HPDE6-E6E7 (cell line): Measurements from ENCODE around the gene DRICH1.
"Not testable (repeated sequence)": the region's sequence is repeated elsewhere in the genome, so short reads cannot be mapped to it uniquely, and the experiment has no call there.

ENCODE experiments used
- DNase-seq: peaks from one replicate; pipeline ENCODE4 v3.0.0; 2011; ENCODE audit warnings: missing footprints; ENCODE audit errors: extremely low spot score

Gene DRICH1

DNA sequence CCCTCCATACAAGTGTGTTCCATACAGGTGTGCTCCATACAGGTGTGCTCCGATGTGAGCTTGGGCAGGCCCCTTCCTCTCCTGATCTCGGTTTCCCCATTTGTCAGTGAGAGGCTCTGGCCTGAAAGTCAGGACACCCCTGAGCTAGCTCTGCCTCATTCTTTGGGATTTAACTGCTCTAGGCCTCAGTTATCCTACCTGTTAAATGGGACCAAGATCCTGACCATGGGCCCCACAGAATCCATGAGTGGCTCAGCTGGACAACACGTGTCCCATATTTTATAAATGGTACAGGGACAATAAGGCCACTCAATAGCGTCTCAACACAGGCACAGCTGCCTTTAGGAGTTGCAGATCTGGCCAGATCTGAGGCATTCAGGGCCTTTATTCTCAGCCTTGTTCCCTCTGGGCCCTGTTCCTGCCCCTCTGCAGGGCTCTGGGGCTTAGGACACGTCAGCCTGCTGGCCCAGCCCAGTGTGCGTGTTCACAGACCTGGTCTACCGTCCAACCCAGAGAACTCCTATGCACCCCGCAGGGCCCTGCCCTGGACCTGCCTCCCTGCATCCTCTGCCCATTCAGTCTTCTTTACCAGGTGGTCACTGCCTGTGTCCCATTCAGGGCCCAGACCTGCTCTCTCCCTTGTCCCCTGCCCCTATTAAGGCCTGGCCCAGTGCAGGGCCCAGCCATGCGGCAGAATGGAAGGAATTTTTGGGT lies 33.2 kb downstream of the DRICH1 start:
- DNase-seq, result no peak

DNA sequence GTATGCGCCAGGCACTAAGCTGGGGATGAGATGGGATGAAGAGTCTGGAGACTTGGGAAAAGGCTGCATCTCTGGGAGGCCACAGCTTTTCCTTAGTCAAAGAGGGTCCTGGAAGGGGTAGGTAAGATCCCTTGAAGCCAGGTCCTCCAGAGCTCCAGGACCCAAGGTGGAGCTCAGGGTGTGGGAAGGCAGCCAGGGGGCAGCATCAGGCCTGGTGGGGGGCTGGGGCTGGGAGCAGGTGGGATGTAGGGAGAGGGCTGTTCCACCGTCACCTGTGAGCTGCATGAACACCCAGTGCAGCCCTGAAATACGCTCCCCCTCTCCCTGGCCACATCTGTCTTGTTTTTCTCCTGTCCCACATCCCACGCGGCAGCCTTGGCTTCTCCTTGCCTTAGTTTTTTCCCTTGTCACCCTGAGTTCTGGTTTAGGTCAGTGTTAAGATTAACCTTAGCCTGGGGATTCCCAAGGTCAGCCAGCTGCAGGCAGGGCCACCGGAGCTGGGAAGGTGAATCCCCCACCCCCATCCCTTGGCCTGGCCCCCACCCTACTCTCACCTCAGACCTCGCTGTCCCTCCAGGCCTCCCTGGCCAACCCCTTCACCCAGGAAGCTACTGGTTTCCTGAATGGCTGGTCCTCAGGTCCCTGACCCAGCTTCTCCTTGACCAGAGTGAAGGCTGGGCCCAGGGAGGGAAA lies 34.4 kb downstream of the DRICH1 start:
- not testable (repeated sequence) for DNase-seq

DNA sequence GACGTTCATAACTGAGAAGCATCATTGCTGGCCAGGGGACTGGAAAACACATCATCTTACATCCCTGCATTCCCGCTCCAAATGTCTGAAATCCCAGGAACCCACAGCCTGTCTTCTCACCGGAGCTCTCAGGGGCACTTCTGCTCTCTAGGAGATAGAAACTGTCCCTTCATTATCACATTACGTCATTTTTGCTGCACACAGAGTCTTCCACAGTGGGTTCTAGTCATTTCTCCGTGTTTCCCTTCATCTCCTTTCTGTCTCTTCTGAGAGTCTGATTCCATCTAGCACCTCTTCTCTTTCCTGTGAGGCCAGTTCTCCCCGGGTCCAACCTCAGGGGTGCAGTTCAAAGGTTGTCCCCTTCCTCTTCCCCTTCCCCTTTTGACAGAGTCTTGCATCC lies 36.2 kb downstream of the DRICH1 start:
- not testable (repeated sequence) for DNase-seq

DNA sequence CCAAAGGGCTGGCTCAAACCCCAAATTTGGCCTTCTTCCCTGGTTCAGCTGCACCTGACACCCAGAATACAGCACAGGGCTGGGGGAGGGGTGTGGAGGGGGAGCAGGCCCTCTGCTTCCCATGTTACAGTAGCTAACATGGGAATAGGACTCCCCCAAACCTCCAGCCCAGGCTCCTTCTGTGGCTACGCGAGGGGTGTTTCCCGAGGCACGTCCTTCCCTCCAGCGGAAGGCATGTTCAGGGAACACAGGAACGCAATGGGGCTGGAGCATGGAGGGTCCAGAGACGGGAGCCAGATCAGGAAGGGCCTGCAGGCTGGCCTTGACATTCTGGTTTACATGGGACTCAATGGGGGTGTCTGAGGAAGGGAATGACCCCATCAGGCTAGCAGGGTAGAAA lies 40.3 kb downstream of the DRICH1 start:
- DNase-seq, result no peak

DNA sequence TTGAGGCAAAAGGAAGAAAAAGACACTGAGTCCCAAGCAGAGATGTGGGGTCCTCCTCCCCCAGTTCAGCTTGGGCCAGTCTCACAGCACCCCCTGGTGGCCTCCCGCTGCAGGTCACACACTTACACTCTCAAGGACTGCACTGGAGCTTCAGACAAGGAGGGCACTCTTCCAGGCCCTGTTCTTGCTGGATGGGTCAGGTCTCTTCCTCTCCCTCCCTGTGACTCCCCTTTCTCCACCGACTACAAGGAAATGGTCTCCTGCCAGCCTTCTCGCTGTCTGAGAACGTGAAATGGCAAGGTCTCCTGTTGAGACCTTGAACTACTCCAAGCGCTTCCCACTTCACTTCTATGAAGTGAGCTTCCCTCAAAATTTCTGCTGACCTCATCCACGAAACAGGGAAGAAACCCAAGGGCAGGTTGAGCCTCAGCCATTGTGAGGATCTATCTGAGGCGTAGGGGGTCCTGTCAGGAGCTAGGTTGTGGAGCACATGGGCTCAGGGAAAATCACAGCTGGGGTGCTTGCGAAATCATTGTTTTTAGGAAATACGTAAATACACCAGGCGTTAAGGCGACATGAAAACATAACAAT lies 40.8 kb downstream of the DRICH1 start:
- no peak for DNase-seq

DNA sequence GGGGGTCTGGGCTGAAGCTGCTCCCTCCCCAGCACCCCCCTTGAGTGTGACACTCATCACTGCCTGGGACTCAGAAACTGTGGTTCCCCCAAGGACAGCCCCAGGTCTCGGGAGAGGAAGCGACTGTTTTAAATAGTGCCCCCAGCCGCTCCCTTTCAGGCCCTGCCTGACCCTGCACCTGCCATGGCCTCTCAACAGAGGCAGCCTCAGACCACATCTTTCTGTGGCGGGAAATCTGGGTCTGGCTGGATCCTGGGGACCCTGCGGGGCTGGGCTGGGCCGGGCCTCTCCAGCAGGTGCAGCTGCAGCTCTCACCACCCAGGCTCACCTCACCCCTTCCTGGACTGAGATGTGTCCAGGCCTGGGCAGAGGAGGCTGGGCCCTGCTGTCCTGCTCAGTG lies 48.3 kb downstream of the DRICH1 start:
- DNase-seq, result no peak

DNA sequence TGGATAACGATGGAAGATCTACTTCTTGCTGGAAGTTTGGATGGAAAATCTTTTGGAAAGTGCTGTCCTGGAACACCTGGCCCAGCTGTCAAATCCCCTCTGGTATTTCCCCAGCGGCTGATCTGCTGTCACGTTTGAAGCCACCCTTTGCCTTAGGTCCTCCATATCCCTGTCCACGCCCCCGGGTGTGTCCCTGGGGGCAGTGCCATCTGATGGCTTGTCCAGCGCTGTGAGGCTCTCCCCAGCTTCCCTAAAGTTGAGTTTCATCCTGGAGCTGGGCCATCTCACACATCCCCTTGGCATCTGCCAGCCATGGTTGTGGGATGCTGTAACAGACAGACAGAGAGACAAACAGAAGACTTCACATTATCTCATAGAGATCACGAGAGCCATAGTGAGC lies 49.0 kb downstream of the DRICH1 start:
- no peak for DNase-seq

DNA sequence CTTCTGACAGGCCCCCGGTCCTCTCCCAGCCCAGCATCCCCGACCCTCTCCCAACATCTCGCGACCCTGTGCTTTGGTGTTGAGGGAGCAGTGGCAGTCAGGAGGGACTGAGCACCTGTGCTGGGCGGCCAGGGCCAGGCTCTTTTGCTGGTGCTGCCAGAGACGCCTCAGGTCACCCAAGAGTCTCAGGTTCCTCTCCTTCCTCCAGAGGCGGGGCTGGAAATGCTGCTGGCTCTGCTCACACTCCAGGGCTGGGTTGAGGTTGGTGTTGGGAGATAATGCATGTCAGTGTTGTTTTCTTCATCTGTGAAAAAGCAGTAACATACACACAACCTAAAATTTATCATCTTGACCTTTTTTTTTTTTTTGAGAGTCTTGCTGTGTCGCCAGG lies 50.9 kb downstream of the DRICH1 start:
- no peak for DNase-seq

DNA sequence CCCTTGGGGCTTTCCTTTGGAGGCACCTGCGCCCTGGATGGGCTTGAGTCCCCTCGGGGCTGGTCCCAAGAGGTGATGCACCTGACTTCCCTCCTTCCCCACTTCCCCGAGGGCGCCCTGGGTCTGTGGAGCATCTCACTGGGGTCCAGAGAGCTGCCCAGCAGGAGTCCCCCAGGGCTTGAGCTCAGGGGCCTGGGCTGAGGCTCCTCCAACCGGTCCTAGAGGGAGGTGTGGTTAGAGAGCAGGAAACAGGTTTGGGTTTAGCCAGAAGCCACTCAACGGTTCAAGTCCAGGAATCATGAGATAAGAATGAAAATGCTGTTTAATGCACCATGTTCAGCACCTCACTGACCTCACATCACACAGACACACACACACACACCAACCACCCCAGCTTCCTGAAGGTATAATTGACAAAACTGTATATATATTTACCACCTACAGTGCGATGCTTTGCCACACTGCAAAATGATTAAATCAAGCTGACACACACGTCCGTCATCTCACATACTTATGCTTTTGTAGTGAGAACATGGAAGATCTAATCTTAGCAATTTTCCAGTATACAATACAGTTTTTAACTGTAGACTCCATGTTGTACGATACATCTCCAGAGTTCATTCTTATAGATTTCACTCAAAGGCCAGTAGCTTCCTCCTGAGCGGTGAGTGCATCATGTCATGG lies 51.4 kb downstream of the DRICH1 start:
- no peak for DNase-seq

DNA sequence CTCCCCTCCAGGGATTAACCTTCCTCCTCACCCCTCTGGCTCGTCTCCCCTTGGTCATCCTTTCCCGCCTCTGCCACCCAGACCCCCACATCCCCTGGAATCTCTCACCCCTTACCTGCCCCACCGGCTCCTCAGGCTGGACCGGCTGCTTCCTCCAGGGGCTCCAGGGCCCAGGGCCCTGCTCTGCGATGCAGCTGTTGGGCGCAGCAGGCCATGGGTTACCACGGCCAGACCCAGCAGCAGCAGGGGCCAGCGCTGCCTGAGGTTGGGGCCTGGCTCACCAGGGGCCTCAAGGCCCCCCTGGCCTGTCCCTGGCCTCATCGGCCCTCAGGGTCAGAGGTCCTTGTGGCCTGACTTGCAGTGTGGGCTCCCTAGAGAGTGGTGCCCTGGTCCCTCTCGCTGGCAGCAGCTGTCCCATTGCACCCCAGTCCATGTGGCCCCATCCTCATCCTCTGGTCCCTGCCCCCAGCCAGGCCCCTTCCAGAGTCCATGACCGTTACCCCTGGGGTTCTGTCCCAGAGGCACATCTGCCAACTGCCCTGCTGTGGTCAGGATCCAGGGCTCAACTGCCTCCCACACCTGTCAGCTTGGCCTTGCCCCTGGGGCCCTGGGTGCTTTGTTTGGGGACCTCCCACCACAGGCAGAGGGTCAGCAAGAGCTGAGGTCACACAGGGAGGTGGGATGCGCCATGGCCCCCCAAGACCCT lies 52.1 kb downstream of the DRICH1 start, which contains the start of gene IGLL1:
Gene IGLL1, minus strand, starts transcription at position 421 of the 706 bp plus-strand sequence. Its CDS starts 100 bp downstream, at position 321.
- no peak for DNase-seq

DNA sequence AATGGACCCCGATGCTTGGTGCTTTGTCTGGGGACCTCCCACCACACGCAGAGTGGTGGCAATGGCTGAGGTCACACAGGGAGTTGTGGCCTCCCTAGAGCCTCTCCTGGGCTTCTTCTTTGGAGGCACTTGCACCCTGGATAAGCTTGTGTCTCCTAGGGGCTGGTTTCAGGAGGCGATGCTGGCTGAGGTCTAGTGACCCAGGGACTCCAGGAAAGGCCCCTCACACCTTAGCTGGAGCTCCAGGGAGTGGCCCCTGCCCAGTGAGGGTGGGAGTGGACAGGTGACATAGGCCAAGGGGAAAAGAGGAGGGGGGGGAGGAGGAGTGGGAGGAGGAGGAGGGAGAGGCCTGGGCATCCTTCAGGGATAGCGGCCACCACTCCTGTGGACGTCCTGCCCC lies 52.8 kb downstream of the DRICH1 start:
- no peak for DNase-seq

DNA sequence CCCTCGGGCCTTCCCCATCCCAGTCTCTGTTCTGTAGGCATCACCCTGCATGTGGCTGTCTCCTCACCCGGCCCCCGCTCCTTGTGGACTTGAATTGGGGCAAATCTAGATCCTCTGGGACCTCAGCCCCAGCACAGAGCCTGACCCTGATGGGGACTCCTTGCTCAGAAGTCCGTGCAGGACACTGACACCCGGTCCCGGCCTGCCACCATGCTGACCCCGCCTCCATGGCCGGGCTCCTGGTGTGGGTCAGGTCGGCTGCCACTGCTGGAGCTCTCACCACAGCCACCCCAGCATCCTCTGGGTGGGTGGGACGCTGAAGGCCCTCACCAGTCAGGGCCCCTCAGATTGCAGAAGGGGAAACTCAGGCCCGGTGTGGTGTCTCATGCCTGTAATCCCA lies 53.8 kb downstream of the DRICH1 start:
- DNase-seq, result no peak

DNA sequence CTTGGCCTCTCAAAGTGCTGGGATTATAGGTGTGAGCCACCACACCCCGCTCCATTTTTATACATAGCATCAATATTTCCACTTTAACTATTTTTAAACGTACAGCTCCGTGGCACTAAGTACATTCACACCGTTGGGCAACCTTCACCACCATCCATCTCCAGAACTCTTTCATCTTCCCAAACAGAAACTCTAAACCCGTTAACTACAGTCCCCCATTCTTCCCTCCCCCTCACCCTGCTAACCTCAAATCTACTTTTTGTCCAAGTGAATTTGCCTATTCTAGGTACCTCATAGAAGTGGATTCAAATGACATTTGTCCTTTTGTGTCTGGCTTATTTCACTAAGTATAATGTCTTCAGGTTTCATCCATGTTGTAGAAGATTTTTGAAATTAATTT lies 55.4 kb downstream of the DRICH1 start:
- no peak for DNase-seq

DNA sequence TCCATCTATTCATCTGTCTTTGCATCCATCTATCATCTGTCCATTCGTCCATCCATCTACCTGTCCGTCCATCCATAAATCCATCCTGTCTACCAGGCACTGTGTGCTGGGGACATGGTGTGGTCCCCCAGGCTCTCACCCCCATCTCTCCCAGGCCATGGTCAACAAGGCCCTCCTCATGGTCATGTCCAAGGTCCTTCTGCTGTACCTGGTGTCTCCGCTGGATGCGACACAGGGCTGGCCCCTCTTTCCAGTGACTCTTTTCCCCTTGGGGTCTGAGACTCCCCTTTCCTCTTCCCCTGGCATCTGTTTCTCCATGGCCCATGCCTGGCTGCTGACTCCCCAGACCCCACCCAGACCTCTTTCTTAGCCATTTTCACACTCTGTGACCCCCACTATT lies 56.5 kb downstream of the DRICH1 start:
- DNase-seq, result no peak

DNA sequence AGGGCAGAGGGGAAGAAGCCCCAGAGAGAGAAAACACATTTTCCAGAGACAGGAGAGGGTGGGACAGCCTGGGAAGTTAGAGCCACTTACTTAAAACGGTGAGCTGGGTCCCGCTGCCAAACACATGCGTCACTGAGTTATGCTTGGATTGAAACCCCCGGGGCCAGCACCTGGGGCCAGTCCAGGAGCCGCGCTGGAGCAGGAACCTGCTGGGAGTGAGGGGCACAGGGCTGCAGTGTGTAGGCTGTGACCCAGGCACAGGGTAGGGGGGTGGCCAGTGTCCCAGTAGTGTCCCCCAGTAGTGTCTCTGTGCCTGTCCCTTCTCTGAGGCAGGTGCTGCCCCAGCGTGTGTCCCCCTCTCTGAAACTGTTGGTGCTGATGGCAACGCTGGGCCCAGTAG lies 57.2 kb downstream of the DRICH1 start:
- DNase-seq, result no peak

DNA sequence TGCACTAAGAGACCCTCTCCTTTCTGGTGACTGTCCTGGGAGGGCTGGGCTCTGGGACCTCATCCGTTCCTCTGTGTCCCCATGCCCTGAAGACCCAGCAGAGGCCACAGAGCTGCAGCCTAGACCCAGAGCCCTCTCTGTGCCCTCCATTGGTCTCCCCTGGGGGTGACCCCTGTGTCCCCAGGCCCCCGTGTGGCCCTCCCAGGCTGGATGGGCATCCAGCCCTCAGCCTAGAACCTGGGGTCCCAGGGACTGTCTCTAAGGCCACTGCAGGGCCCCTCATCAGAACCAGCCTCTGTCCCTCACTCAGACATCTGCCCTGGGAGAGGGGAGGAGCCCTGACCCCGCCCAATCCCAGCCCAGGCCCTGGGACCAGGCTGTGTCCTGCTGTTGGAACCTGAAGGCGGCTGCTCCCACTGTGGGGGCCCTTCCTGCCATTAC lies 57.7 kb downstream of the DRICH1 start:
- DNase-seq, result no peak

DNA sequence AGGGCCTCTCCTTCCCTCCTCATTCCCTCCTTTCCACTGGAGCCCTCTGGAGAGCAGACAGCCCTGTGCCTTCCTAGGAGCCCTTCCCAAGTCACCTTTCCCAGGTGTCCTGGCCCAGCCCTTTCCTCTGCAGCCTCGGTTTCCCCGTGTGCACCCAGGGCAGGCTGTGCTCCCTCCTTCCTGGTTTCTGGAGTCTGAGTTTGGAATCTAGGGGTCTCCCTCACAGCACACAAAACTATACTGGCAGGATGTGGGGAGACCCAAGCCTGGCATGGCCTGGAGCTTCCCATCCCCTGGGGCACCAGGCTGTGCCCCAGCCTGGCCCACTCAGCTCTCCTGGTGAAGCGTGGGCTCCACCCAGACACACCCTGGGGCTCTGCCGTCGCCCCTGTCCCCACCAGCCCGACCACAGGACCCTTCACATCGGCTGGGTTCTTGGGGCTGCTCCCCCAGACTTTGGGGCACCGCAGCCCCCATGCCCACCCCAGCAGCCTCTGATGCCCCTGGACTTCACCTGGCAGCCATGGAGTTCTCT lies 58.4 kb downstream of the DRICH1 start:
- DNase-seq, result not testable (repeated sequence)

DNA sequence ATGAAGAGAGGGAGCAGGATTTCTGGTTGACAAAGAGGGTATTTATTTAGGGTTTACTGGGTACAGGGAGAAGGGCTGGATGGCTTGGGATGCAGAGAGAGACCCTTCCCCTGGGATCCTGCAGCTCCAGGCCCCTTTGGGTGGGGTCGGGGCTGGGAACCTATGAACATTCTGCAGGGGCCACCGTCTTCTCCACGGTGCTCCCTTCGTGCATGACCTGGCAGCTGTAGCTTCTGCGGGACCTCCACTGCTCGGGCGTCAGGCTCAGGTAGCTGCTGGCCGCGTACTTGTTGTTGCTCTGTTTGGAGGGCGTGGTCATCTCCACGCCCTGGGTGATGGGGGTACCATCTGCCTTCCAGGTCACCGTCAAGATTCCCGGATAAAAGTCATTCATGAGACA lies 59.0 kb downstream of the DRICH1 start:
- DNase-seq, result not testable (repeated sequence)

DNA sequence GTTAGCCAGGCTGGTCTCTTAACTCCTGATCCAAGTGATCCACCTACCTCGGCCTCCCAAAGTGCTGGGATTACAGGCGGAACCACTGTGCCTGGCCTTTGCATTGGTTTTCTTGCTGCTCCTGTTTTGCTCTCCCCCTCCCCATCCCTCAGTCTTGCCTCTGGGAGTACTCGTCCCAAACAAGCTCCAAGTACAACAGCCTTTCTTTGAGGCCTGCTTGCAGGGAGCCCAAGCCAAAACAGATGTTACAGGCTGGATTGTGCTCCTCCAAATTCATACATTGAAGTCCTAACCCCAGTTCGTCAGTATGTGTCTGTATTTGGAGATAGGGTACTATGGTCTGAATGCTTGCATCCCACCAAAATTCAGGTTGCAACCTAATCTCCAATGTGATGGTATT lies 60.6 kb downstream of the DRICH1 start:
- DNase-seq, result no peak

DNA sequence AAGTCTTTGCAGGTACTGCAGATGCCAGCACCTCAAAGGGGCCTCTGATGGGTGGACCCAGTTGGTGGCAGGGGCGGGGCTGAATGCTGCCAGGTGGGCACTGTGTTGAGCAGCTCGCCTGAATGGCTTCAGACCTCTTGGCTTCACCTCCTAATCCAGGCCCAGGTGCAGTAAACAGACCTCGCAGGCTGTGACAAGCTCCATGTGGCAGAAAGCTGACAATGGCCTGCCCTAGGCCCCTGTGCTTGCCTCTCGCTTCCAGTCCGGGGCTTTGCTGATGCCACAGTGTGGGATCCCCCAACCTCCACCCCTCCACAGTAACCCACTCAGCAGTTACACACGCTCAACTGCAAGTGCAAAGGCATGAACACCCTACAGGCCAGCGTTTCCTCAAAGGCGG lies 61.4 kb downstream of the DRICH1 start:
- no peak for DNase-seq

DNA sequence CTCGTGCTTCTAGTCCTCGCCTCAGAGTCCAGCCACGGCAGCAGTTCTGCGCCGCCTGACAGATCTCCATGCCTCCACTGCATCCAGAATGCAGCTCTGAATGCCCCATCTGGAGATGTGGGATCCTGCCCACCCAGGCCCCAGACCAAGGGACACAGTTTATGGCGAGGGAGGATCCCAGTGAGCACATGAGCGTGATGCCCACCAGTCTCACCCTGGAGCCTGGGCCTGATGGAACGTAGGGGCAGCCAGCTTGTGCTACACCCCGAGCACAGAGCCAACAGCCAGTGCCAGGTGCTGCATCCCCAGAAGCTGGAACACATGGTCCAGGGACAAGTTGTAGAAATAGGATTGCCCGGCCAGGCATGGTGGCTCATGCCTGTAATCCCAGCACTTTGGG lies 62.4 kb downstream of the DRICH1 start:
- no peak for DNase-seq

DNA sequence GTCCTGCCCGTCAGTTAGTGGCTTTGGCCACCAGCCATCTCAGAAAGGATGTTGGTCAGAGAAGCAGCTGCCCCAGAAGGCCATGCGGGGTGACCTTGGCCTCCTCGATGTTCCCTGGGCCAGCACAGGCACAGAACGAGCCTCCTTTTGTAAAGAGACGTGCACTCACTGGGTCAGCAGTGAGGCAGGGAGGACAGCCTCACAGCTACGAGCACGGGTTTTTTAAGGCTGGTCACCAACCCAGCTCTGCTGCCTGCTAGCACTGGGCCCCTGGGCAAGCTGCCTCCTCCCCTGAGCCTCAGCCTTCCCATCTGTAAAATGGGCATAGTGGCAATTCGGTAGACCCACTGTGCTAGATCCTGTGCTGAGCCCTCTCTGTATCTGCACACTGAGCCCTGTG lies 62.8 kb downstream of the DRICH1 start:
- no peak for DNase-seq
